22Rv1 (cell line): ENCODE data around the gene LEFTY2.
"Not testable (repeated sequence)": the region's sequence is repeated elsewhere in the genome, so short reads cannot be mapped to it uniquely, and the experiment has no call there.

Experiments used
- H3K27ac ChIP-seq: fragments of 450-650 bp; 2 replicates; pipeline ENCODE4 v1.5.1; 2017
- CTCF ChIP-seq: fragments of 450-650 bp; IDR thresholded peaks from 2 replicates; pipeline ENCODE4 v1.5.1; 2017; ENCODE audit warnings: mild to moderate bottlenecking
- ZFX ChIP-seq: fragments of 450-650 bp; IDR thresholded peaks from 2 replicates; pipeline ENCODE4 v1.6.1; 2017; ENCODE audit warnings: antibody characterized with exemption, borderline replicate concordance

Gene LEFTY2

GRCh38 chr1:225937048-225937968 is 3.7 kb downstream of the LEFTY2 start:
- TF ChIP-seq CTCF (no peak), ZFX (no peak)
- no peak overlapping the region for H3K27ac ChIP-seq

GRCh38 chr1:225936523-225936922 is 4.5 kb downstream of the LEFTY2 start:
- TF ChIP-seq CTCF (no peak), ZFX (no peak)
- H3K27ac ChIP-seq = no peak overlapping the region

GRCh38 chr1:225936086-225936485 is 4.9 kb downstream of the LEFTY2 start:
- H3K27ac ChIP-seq = not testable (repeated sequence)

GRCh38 chr1:225934711-225935110 is 6.3 kb downstream of the LEFTY2 start:
- TF ChIP-seq ZFX = no peak
- no peak for TF ChIP-seq CTCF
- no peak overlapping the region for H3K27ac ChIP-seq

GRCh38 chr1:225933072-225933471 is 7.9 kb downstream of the LEFTY2 start:
- TF ChIP-seq CTCF (no peak), ZFX (no peak)
- H3K27ac ChIP-seq = no peak overlapping the region

- TF ChIP-seq CTCF (no peak), ZFX (no peak)
- H3K27ac ChIP-seq = no peak overlapping the region
Measured at GRCh38 chr1:225931270-225932136, 9.5 kb downstream of the LEFTY2 start.

GRCh38 chr1:225930566-225930965 is 10.5 kb downstream of the LEFTY2 start:
- TF ChIP-seq ZFX (no peak), CTCF (no peak)
- H3K27ac ChIP-seq = no peak overlapping the region

- H3K27ac ChIP-seq = not testable (repeated sequence)
Measured at GRCh38 chr1:225929462-225929861, 11.6 kb downstream of the LEFTY2 start.
